CD4-positive, alpha-beta T cell treated with Interleukin-4 for 4 hours (primary cell): ENCODE data around the gene C4B.
"Not testable (repeated sequence)": the region's sequence is repeated elsewhere in the genome, so short reads cannot be mapped to it uniquely, and the experiment has no call there.

Experiments
- DNase-seq: peaks from one replicate; pipeline ENCODE4 v3.0.0-alpha.2; 2020

C4B gene

GRCh38 chr6:32037598-32038524, 23.3 kb downstream of the C4B start, which contains the start of gene CYP21A2:
Gene CYP21A2, plus strand, starts transcription at chr6:32038415. Its CDS starts 8 bp downstream, at chr6:32038423.
- DNase-seq: not testable (repeated sequence)

GRCh38 chr6:32038878-32039277, 24.3 kb downstream of the C4B start:
- DNase-seq: not testable (repeated sequence)

DNA sequence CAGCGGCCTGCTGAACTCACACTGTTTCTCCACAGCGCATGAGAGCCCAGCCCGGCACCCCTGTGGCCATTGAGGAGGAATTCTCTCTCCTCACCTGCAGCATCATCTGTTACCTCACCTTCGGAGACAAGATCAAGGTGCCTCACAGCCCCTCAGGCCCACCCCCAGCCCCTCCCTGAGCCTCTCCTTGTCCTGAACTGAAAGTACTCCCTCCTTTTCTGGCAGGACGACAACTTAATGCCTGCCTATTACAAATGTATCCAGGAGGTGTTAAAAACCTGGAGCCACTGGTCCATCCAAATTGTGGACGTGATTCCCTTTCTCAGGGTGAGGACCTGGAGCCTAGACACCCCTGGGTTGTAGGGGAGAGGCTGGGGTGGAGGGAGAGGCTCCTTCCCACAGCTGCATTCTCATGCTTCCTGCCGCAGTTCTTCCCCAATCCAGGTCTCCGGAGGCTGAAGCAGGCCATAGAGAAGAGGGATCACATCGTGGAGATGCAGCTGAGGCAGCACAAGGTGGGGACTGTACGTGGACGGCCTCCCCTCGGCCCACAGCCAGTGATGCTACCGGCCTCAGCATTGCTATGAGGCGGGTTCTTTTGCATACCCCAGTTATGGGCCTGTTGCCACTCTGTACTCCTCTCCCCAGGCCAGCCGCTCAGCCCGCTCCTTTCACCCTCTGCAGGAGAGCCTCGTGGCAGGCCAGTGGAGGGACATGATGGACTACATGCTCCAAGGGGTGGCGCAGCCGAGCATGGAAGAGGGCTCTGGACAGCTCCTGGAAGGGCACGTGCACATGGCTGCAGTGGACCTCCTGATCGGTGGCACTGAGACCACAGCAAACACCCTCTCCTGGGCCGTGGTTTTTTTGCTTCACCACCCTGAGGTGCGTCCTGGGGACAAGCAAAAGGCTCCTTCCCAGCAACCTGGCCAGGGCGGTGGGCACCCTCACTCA, 25.0 kb downstream of the C4B start:
- DNase-seq: not testable (repeated sequence)

- not testable (repeated sequence) for DNase-seq
Measured at GRCh38 chr6:32040299-32041049, 25.9 kb downstream of the C4B start.

DNA sequence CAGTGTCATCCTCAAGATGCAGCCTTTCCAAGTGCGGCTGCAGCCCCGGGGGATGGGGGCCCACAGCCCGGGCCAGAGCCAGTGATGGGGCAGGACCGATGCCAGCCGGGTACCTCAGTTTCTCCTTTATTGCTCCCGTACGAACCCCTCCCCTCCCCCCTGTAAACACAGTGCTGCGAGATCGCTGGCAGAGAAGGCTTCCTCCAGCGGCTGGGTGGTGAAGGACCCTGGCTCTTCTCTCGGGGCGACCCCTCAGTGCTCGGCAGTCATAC, 26.4 kb downstream of the C4B start:
- not testable (repeated sequence) for DNase-seq

GRCh38 chr6:32041385-32041784, 26.8 kb downstream of the C4B start:
- DNase-seq: not testable (repeated sequence)

DNA sequence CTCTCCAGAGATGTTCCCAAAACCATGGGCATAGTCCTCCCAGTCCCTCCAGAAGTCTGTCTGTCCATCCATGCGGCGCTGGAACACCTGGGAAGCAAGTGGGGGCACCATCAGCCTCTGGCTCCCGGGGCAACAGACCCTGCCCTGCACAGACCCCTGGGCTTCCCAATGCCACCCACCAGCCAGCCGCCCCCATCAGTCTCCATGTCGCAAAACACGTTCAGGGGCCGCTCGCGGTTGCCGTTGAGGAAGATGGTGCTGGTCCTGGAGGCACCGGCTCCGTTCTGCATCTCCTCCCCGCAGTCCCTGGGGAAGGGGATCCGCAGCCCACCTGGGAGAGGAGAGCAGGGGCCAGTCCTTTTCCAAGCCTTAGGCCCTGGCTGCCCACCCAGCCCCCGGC, 27.7 kb downstream of the C4B start:
- DNase-seq: not testable (repeated sequence)

- DNase-seq: not testable (repeated sequence)
Measured at GRCh38 chr6:32043589-32044380, 29.2 kb downstream of the C4B start.

GRCh38 chr6:32044916-32045315, 30.3 kb downstream of the C4B start:
- not testable (repeated sequence) for DNase-seq

- DNase-seq: no peak
Measured at GRCh38 chr6:32045811-32046449, 31.3 kb downstream of the C4B start.

DNA sequence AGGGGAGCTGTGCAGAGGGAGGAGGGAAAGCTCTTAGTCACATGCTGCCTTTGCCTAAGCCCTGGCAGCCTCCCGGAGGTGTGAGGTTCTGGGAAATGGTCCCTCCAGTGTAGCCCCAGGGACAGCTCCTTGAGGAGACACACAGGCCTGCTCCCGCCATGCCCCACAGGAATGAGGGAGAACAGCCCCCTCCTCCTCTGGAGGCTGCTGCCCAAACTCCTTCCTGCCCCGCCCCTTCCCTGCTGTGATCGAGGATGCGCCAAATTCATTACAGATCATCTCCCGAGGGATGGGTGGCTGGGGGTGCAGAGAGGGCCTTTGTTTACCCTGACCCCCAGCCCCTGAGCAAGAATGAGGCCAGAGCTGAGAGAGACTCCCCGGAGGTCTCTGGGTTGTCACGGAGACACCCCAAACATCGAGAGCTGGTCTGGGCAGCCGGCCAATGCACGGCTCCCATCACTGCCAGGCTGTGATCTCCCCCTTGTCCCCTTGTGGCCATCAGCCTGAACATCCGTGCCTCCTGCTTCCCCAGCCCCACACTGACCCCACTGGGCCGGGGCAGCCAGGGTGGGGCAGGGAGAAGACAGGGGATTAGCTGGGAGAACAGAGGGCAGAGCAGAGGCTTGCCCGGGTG, 32.0 kb downstream of the C4B start:
- DNase-seq: no peak

DNA sequence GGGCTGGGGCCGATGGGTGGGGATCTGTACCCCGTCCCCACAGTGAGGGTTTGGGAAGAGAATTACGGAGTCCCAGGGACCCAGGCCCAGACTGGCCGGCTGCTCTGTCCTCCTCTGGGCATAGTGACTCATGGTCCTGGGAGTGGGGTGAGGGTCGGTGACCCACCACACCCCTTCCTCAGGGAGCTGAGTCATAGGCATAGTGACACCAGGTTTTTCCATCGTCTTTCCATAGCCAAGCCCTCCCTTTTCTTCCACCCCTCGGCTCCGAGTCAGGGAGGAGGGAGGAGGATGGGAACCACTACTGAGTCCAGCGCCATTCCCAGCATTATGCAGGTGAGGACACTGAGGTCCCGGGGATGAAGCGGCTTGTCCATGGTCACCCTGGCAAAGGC, 32.5 kb downstream of the C4B start:
- DNase-seq: no peak

DNA sequence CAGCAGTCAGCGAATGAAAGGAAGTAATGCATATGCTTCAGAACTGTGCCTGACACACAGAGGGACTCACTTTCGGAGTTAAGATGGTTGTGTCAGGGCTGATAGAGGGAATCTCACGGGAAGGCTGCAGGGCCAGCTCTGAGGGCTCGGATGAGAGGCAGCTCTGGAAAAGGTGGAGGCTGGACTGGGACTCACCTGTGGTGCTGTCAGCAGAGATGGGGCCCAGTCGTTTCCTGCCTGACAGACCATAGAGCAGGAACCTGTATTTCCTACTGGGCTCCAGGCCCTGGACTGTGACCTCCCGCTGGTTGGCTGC, 32.9 kb downstream of the C4B start:
- DNase-seq: no peak

DNA sequence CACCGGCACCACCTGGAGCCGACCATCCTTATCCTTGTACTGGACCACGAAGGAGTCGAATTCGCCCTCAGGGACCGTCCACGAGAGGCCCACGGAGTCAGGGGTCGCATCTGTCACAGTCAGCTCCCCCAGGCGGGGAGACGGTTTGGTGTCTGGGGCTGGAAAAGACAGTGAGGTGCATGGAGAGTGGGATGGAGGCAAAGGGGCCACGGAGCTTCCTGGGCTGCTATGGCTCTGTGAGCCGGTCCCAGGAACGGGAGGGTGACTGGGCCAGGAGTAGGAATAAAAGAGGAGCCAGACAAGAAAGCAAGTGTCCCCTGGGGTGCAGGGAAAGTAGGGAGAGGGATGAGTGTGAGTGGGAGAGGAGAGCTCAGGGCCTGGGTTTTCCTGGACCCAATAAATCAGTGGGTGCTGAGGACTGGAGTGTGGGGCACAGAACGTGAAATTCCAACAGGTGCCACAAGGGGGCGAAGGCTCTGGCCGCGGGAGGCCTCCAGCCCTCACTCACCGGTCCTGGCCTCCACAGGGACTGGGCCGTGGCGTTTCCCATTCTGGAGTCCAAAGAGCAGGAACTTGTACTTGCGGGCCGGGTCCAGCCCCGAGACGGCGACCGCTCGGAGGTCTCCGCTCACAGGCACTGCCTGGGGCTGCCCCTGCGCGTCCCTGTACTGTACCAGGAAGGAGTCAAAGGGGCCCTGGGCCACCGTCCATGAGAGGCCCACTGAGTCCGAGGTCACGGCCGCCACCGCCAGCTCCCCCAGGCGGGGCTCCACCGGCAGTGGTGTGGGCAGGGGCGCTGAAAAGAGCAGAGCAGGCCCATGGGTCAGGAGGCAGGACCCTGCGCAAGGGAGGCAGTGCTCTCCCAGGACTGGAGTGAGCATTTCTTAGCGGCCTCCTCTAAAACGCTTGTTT, 33.5 kb downstream of the C4B start:
- DNase-seq: peak; percentile 60

- DNase-seq: not testable (repeated sequence)
Measured at GRCh38 chr6:32049149-32049548, 34.6 kb downstream of the C4B start.

DNA sequence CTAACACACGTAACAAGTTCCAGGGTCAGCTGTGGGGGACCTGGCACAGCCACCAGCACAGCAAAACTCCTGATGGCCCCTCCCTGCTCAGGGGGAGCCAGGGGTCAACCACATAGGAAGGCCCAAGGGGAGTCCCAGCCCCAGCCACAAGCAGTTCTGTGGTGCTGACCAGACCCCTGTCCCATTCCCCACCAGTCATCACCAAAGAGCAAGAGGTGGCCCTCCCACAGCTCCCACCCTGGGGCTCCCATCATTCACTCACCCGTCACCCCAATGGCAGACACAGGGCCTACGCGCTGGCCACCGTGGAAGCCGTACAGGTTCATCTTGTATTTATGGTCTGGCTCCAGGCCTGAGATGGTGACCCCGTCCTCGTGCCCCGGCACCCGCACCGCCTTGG, 35.1 kb downstream of the C4B start:
- not testable (repeated sequence) for DNase-seq

DNA sequence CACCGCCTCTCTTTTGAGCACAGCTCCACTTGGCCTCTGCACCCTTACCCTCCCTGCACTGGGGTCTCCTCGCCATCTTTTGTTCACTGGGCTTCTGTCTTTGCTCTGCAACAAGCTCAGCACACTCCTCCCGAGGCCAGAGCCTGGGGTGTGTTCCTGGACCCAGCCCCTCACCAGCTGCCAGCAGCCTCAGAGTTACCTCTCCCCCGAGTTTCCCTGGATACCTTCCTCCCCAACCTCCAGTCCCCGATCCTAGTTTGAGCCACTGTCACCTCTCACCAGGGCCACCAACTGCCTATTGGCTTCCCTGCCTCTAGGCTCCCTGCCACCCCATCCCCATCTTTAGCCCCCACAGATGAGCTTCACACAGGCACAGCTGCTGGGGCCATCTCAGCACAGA, 36.0 kb downstream of the C4B start:
- no peak for DNase-seq

DNA sequence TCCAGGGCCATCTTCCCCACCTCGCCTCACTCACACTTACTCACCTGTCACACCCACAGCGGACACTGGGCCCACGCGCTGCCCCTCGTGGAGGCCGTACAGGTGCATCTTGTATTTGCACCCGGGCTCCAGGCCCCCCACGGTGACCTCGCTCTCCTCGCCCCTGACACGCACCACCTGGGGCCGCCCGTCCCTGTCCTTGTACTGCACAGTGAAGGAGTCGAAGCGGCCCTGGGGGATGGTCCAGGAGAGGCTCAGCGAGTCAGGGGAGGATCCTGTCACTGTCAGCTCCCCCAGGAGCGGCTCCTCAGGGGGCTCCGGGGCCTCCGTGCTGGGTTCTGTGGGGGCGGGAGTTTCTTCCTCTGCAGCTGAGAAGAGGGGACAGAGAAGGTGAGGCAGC, 38.0 kb downstream of the C4B start:
- not testable (repeated sequence) for DNase-seq

DNA sequence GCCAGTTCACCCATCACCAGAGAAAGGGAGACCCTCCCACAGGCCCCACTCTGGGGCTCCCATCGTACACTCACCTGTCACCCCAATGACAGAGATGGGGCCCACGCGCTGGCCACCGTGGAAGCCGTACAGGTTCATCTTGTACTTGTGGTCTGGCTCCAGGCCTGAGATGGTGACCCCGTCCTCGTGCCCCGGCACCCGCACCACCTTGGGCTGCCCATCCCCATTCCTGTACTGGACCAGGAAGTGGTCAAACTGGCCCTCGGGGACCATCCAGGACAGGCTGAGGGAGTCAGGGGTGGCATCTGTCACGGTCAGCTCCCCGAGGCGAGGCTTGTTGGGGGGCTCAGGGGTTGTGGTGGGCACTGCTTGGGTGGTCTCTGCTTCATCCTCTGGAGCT, 38.7 kb downstream of the C4B start:
- not testable (repeated sequence) for DNase-seq

DNA sequence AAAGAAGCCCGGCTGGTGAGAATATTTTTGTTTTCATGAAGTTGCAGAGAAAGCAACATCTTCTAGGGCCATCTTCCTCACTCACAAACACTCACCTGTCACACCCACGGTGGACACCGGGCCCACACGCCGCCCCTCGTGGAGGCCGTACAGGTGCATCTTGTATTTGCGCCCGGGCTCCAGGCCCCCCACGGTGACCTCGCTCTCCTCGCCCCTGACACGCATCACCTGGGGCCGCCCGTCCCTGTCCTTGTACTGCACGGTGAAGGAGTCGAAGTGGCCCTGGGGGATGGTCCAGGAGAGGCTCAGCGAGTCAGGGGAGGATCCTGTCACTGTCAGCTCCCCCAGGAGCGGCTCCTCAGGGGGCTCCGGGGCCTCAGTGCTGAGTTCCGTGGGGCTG, 41.2 kb downstream of the C4B start:
- DNase-seq: not testable (repeated sequence)
